G401.6 (cell line): ENCODE results near the gene HMGN2.

ENCODE experiments used
- FAIRE-seq: peaks from 2 replicates; lab custom pipeline; 2012; peaks lifted over from hg19 to GRCh38; lab: Jason Lieb, UNC

HMGN2 gene

GRCh38 chr1:26472320-26472900 lies at the start of gene HMGN2:
TSS of gene HMGN2 (plus strand) at chr1:26472440. CDS start at chr1:26472613, 173 bp downstream.
- no peak for FAIRE-seq

DNA sequence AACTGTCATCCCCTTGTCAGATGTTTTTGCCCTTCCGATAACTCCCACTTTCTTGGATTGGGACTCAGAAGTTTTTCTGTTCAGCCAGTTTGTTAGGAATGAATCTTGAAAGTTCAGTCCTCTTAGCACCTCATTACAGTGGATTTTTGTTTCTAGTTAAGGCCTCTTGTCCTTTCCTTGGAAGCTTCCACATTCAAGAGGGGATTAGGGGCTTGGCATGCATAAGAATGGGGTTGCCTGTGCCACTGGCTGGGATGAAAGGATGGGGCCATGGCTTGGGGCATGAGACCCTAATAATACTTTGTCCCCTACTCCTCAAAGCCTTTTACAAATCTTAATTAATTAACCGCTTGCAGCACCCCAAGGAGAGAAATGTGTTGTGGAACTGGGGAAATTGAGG lies 42.5 kb upstream of the HMGN2 start:
- FAIRE-seq: peak; percentile 60

DNA sequence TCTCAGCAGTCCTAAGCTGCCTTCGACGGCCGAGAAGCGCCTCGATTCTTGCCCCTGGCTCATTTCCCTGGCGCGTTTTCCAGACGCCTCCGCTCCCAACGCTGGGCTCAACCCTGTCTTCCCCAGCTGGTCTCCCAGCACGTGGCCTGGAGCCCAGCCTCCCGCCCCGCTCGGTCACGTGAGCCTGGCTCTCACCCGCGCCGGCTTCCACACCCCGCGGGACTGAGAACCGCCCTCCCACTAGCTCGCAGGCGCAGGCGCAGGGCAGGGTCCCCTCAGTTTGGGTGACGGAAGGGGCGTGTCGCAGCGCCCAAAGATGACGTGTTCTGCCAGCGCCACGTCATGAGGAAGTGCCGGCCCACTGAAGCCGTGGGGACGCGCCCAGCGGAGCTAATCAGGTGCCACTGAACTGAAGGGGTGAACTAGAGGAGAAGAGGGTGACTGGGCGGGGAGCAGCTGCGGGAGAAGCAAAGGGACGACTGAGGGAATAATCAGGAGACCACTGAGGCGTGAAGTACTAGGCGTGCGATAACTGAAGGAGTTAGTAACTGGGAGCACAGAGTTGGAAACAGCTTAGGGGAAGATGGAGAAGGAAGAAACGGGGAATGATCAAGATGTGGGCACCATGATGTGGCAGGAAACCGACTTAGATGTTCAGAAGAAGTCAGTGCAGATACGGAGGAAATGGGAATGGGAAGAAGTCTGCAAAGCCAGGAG lies 40.1 kb upstream of the HMGN2 start, which contains the start of gene DHDDS:
TSS of gene DHDDS (plus strand) at position 343 of the 717 bp plus-strand sequence. CDS start 625 bp downstream, outside the sequence.
- FAIRE-seq: peak; percentile 96

DNA sequence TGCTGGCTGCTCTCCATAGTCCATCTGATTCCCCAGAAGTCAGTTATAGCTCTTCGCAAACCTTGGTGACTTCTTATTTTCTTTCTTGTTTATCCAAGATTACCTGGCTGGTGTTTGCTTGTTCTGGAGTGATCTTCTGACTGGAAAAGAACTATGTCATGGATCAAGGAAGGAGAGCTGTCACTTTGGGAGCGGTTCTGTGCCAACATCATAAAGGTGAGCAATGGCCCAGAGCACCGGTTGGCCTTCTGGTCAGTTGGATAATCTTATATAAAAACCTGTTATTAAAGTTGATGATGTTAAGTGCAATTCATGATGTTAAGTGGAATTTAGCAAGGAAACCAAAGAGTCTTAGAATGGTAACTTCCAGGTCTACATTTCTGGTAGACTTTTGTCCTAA lies 39.4 kb upstream of the HMGN2 start:
- no peak for FAIRE-seq

DNA sequence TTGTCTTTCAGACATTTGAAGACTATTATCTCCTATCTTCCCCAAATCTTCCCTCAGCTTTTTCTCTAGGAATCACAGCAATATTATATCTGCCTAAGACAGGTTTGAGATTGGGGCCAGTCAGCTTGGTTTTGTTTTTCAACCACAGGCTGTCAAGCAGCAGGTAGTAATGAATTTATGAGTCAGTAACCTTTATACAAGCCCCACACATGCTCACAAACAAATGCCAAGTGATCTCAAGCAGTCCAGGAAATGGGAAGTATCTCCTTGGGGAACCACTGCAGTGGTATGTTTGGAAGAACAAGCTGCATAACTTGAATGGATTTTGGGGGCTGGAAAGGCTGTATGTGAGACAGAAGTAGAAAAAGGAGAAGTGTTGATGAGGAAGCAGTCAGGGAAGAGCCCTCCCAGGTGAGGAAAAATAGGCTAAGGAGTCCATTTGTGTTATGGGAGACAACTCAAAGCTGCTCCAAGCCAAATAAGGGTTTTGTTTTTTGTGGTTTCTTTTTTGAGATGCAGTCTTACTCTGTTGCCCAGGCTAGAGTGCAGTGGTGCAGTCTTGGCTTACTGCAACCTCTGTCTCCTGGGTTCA lies 38.0 kb upstream of the HMGN2 start:
- no peak for FAIRE-seq

GRCh38 chr1:26438041-26438440 lies 34.2 kb upstream of the HMGN2 start:
- FAIRE-seq: no peak

DNA sequence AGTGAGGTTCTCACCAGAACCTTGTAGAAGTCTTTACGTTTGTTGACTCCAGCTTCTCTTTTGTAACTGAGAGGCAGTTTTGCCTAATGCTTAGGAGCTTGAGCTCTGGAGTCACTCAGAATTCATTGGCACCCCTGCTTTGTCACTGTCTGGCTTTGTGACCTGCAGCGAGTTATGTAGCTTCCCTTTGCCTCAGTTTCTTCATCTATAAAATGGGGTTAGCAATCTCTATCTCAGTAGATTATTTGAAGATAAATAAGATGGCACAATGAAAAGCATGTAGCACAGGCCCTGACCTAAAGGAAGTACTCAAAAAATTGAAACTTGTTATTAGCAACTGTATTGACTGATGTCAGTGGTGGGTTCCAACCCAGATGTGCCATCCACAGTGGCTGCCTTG lies 32.0 kb upstream of the HMGN2 start:
- no peak for FAIRE-seq

GRCh38 chr1:26449868-26450267 lies 22.4 kb upstream of the HMGN2 start:
- FAIRE-seq: no peak

- FAIRE-seq: no peak
These were observed 21.3 kb upstream of the HMGN2 start for GRCh38 chr1:26450908-26451307.

- FAIRE-seq: no peak
These were observed 19.6 kb upstream of the HMGN2 start for GRCh38 chr1:26452459-26453183.

- no peak for FAIRE-seq
These were observed 13.1 kb upstream of the HMGN2 start for GRCh38 chr1:26459148-26459547.

DNA sequence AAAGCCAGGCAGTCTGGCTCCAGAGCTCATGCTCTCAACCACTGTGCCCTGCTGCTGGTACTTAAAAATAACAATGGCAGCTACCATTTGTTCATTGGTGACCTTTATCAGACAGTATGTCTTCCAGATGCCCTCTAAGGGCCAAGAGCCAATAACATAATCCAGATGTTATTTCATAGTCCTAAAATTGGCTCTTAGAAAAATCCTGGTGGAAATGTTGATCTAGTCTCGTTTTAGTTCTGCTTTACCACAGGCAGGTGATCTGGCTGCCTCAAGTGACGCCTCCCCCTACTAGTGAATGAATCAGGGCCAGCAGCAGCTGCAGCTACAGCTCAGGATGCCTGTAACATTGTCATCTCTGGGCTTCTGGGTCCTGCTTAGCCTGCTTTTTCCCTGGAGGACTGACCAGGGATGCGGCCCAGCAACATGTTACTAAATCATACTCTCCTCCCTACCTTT lies 12.6 kb upstream of the HMGN2 start:
- no peak for FAIRE-seq

DNA sequence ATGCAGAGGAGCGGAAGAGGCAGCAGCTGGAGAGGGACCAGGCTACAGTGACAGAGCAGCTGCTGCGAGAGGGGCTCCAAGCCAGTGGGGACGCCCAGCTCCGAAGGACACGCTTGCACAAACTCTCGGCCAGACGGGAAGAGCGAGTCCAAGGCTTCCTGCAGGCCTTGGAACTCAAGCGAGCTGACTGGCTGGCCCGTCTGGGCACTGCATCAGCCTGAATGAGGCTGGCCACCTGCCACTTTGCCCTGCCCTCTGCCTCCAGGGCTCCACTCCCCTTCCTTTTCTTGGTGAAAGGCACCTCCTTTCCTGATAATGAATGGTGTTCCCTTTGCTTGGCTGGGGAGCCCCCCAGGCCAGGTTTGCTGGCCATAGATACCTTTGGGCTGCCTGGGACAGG lies 3.3 kb upstream of the HMGN2 start:
- FAIRE-seq: no peak

- FAIRE-seq: no peak
These were observed 2.7 kb upstream of the HMGN2 start for GRCh38 chr1:26469558-26469957.

DNA sequence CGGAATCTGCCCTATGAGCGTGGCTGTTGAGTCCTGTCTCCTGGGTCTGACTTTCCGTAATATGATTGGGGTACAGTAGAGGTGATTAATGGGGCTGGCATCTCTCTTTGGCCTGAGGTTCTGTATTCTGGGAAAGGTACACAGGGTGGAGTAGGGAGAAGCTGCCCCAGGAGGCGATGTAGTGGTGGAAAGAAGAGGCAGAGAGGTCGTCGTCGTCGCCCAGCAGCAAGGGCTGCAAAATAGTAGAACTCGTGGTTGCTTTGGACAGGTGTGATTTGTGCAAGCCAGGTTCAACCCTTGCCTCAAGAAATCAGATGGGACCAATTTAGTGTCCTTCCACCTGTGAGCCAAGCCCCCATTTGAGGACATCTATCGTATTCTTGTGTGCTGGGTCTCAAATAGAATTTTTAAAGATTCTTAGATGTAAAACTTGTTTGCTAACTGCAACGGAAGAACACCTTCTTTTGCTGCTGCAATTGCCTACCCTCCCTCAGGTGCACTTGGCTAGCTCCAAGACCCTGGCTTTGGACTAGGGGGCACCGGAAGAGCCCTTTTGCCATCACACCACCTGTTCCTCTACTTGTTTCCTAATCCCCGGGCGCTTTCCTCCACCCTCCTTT lies 1.3 kb upstream of the HMGN2 start:
- FAIRE-seq: no peak

- no peak for FAIRE-seq
These were observed 531 bp upstream of the HMGN2 start for GRCh38 chr1:26471498-26472319.

DNA sequence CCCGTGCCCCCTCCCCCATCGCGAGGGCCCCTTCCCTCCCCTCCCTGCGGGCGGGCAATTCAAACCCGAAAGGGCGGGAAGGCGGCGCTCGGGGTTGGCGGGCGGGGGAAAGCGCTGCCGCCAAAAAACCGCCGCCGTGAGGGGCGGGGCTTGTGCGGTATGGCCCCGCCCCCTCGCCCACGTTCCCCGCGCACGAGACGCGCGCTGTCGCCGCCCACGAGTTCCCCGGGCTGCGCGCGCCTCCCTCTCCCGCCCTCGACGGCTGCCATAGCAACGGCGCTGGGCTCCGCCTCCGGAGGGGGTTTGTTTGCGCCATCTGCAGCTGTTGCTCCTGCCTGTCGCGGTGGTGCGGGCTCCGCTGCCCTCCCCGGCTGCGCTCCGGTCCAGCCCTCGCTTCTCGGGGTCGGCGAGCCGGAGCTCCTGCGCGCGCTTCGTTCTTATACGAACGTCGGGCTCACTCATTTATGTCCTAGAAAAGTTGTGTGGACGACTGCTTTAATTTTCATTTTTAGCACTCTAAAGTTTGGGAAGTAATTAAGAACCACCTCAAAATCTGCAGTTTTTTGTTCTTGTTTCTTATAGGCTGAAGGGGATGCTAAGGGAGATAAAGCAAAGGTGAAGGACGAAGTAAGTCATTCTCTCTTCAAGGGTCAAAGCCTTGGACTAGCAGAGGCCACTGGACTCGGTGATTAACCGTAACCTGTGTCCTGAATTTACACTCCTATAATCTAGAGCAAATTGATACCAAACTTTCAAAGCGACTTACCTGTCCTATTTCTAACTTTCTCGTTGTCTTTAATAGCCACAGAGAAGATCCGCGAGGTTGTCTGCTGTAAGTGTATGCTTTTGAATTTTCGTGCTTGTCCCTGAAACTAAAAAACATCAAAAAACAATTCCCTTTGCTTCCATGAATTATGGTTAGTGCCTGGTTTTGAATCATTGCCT lies 933 bp downstream of the HMGN2 start:
- no peak for FAIRE-seq

DNA sequence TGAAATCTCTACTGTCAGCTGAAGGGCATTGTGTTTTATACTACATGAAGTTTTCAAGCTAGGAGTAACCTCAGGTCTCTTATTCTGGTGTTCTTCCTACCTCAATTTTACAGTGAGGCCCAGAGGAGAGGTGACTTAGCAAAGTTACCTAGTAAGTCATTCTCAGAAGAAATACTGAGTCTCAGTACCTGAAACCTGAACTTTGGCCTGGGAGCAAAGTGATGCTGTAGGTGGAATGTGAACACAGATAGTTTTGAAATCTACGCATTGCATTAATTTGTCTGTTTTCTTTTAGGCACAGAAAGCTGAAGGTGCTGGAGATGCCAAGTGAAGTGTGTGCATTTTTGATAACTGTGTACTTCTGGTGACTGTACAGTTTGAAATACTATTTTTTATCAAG lies 2.6 kb downstream of the HMGN2 start:
- no peak for FAIRE-seq

- no peak for FAIRE-seq
These were observed 3.7 kb downstream of the HMGN2 start for GRCh38 chr1:26475989-26476388.

DNA sequence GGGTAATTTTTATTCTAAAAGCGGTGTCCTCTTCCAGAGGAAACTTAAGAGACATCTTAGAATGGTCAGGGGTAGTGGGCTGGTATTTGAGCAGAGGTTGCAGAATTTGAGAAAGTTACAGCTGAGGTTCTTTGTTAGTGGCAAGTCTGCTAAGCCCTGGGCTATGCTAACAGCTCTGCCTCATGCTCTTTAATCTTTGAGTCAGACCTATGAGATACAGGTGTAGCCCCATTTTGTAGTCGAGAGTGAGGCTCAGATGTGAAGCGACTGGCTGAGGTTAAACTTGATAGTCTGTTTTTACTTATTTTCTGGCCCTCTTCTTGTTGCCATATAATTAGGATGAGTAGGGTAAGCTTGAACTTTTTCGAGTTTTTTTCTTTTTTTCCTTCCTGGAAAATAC lies 4.7 kb downstream of the HMGN2 start:
- no peak for FAIRE-seq
